Sciatic nerve (tissue), 2 donors: ENCODE data around the gene CHIA. TPM values are rescaled to one million over a fixed set of nuclear protein-coding genes. Genes with fewer than 3 reads are reported as not detected.
"Not testable (repeated sequence)": the region's sequence is repeated elsewhere in the genome, so short reads cannot be mapped to it uniquely, and the experiment has no call there.

Experiments
- ATAC-seq: fragments of 200-7000 bp; cut with Tn5 transposase; one replicate; pipeline ENCODE4 v1.9.1; 2020; ENCODE audit warnings: mild to moderate bottlenecking, moderate library complexity
- DNase-seq: peaks from one replicate; pipeline ENCODE4 v3.0.0-alpha.2; 2020; ENCODE audit warnings: low spot score
- intact Hi-C: fragments of 100-400 bp; cut with DNase I; formaldehyde crosslinking; loops from one replicate; pipeline ENCODE4 v1.14.2; 2022
- total RNA-seq: library from RNA; stranded (reverse); fragmentation: NEBNext Ultra II Directional; extraction: Animal tissue kit (Norgen Biotek cat#: 25700); gene quantifications from one replicate; pipeline ENCODE4 v1.2.1, GENCODE V29; 2021
- donor health status: DM: no; HTN: no; CAD: no.
- donor health status: DM: no; HTN: no; CAD: no.

Gene CHIA
- total RNA-seq, 1 donor from 2014 or later: not detected

GRCh38 chr1:111280267-111280666 lies 10.4 kb upstream of the CHIA start:
- DNase-seq (no peak), ATAC-seq (no peak)
- intact Hi-C loops: no loop called here

- no peak for ATAC-seq
Measured at GRCh38 chr1:111281411-111281810, 9.2 kb upstream of the CHIA start.

GRCh38 chr1:111283838-111284237 lies 6.8 kb upstream of the CHIA start:
- intact Hi-C loops: no loop called here
- DNase-seq (no peak), ATAC-seq (no peak)

More at GRCh38 chr1:111281411-111281810, 9.2 kb upstream of the CHIA start:
- DNase-seq: no peak
- intact Hi-C loops: no loop called here

GRCh38 chr1:111285879-111286278 lies 4.8 kb upstream of the CHIA start:
- DNase-seq: no peak
- intact Hi-C loops: no loop called here
- no peak for ATAC-seq

GRCh38 chr1:111286912-111287311 lies 3.7 kb upstream of the CHIA start:
- intact Hi-C loops: no loop called here
- DNase-seq (no peak), ATAC-seq (no peak)

GRCh38 chr1:111289371-111289770 lies 1.3 kb upstream of the CHIA start:
- no peak for ATAC-seq
- intact Hi-C loops: no loop called here
- DNase-seq: no peak

- intact Hi-C loops: no loop called here
- ATAC-seq (no peak), DNase-seq (no peak)
Measured at GRCh38 chr1:111290104-111290503, 547 bp upstream of the CHIA start.

- intact Hi-C loops: no loop called here
- DNase-seq: no peak
Measured at GRCh38 chr1:111294390-111294789, 3.7 kb downstream of the CHIA start.

GRCh38 chr1:111302374-111302773 lies 11.7 kb downstream of the CHIA start:
- DNase-seq (no peak), ATAC-seq (no peak)
- intact Hi-C loops: no loop called here

More at GRCh38 chr1:111294390-111294789, 3.7 kb downstream of the CHIA start:
- ATAC-seq: no peak

- intact Hi-C loops: no loop called here
- no peak for ATAC-seq
Measured at GRCh38 chr1:111309690-111310089, 19.0 kb downstream of the CHIA start.

GRCh38 chr1:111318523-111318922 lies 27.9 kb downstream of the CHIA start:
- no peak for ATAC-seq
- no peak for DNase-seq
- intact Hi-C loops: no loop called here

More at GRCh38 chr1:111309690-111310089, 19.0 kb downstream of the CHIA start:
- no peak for DNase-seq

- intact Hi-C loops: no loop called here
- ATAC-seq (no peak), DNase-seq (no peak)
Measured at GRCh38 chr1:111320066-111320879, 29.6 kb downstream of the CHIA start.

- ATAC-seq (no peak), DNase-seq (no peak)
- intact Hi-C loops: no loop called here
Measured at GRCh38 chr1:111323231-111323630, 32.6 kb downstream of the CHIA start.

- ATAC-seq (no peak), DNase-seq (no peak)
- intact Hi-C loops: no loop called here
Measured at GRCh38 chr1:111332190-111332589, 41.5 kb downstream of the CHIA start.

GRCh38 chr1:111334169-111334568 lies 43.5 kb downstream of the CHIA start:
- DNase-seq (no peak), ATAC-seq (peak; percentile 76)
- intact Hi-C loops: no loop called here

- intact Hi-C loops, DNase-seq, ATAC-seq: not testable (repeated sequence)
Measured at GRCh38 chr1:111335214-111335877, 44.7 kb downstream of the CHIA start.

- DNase-seq, intact Hi-C loops, ATAC-seq: not testable (repeated sequence)
Measured at GRCh38 chr1:111338849-111339248, 48.2 kb downstream of the CHIA start.

- ATAC-seq (peak; percentile 99), DNase-seq (peak; percentile 91)
- intact Hi-C loops: no loop called here
Measured at GRCh38 chr1:111346089-111346885, 55.6 kb downstream of the CHIA start.

- intact Hi-C loops: no loop called here
- DNase-seq (no peak), ATAC-seq (peak; percentile 50)
Measured at GRCh38 chr1:111347026-111347425, 56.4 kb downstream of the CHIA start.

- intact Hi-C loops: no loop called here
- DNase-seq: no peak
- no peak for ATAC-seq
Measured at GRCh38 chr1:111351700-111352099, 61.0 kb downstream of the CHIA start.
